WTC11 (cell line): ENCODE data around the gene NEO1. TPM values are rescaled to one million over a fixed set of nuclear protein-coding genes. Genes with fewer than 3 reads are reported as not detected.

Experiments used
- ATAC-seq: fragments of 200-7000 bp; cut with Tn5 transposase; 2 replicates; pipeline ENCODE4 v1.10.0; 2021; ENCODE audit warnings: mild to moderate bottlenecking, moderate library complexity
- CTCF ChIA-PET: fragments of 300-600 bp; sonication (Branson Sonifier 250); formaldehyde crosslinking; loops from one replicate; lab custom pipeline; 2021; ENCODE audit warnings: antibody characterized with exemption; lab: Charles Lee
- POLR2A ChIA-PET: fragments of 350-600 bp; sonication (Branson Sonifier 250); formaldehyde crosslinking; loops from one replicate; lab custom pipeline; 2021; ENCODE audit warnings: antibody characterized with exemption; lab: Charles Lee
- DNase-seq: peaks from one replicate; pipeline ENCODE4 v3.0.0; 2021; ENCODE audit warnings: low spot score
- H3K27ac Mint-ChIP-seq: 2 replicates; pipeline ENCODE4 v1.8.0; 2021; ENCODE audit warnings: mixed read lengths
- H3K27me3 Mint-ChIP-seq: 2 replicates; pipeline ENCODE4 v1.8.0; 2021; ENCODE audit warnings: low read depth, mild to moderate bottlenecking, moderate library complexity, mixed read lengths
- H3K36me3 Mint-ChIP-seq: 2 replicates; pipeline ENCODE4 v1.8.0; 2021; ENCODE audit warnings: mixed read lengths
- H3K4me1 Mint-ChIP-seq: 2 replicates; pipeline ENCODE4 v1.8.0; 2022; ENCODE audit warnings: mixed read lengths
- H3K4me3 Mint-ChIP-seq: 2 replicates; pipeline ENCODE4 v1.8.0; 2021; ENCODE audit warnings: mild to moderate bottlenecking, moderate library complexity, mixed read lengths
- H3K9me3 Mint-ChIP-seq: 2 replicates; pipeline ENCODE4 v1.8.0; 2021; ENCODE audit warnings: mixed read lengths
- ATF2 ChIP-seq: sonication (generic); formaldehyde crosslinking; IDR thresholded peaks from 2 replicates; pipeline ENCODE4 v1.8.1; 2022; ENCODE audit warnings: low read depth, missing genetic modification reagents, borderline replicate concordance
- CREM ChIP-seq: sonication (generic); formaldehyde crosslinking; IDR thresholded peaks from 2 replicates; pipeline ENCODE4 v1.8.1; 2022; ENCODE audit warnings: mild to moderate bottlenecking, missing genetic modification reagents, moderate library complexity
- CTCF ChIP-seq: fragments of 200-600 bp; IDR thresholded peaks from 2 replicates; pipeline ENCODE4 v1.8.0; 2022; ENCODE audit warnings: antibody characterized with exemption
- E2F5 ChIP-seq: sonication (generic); formaldehyde crosslinking; IDR thresholded peaks from 2 replicates; pipeline ENCODE4 v1.8.1; 2022; ENCODE audit warnings: mild to moderate bottlenecking, moderate library complexity, missing genetic modification reagents
- IRF2 ChIP-seq: sonication (generic); formaldehyde crosslinking; IDR thresholded peaks from 2 replicates; pipeline ENCODE4 v1.8.0; 2022; ENCODE audit warnings: low read depth, missing genetic modification reagents, borderline replicate concordance
- JUN ChIP-seq: sonication (generic); formaldehyde crosslinking; IDR thresholded peaks from 2 replicates; pipeline ENCODE4 v1.8.0; 2023; ENCODE audit warnings: mild to moderate bottlenecking, missing genetic modification reagents
- MYBL2 ChIP-seq: sonication (generic); formaldehyde crosslinking; IDR thresholded peaks from 2 replicates; pipeline ENCODE4 v1.8.1; 2023; ENCODE audit warnings: mild to moderate bottlenecking, moderate library complexity, missing genetic modification reagents
- NFYB ChIP-seq: sonication (generic); formaldehyde crosslinking; conservative IDR thresholded peaks from 2 replicates; pipeline ENCODE4 v1.8.0; 2022; ENCODE audit warnings: low read depth, missing genetic modification reagents
- SMAD4 ChIP-seq: sonication (generic); formaldehyde crosslinking; IDR thresholded peaks from 2 replicates; pipeline ENCODE4 v1.8.0; 2022; ENCODE audit warnings: mild to moderate bottlenecking, missing genetic modification reagents
- SOX15 ChIP-seq: fragments of 250-450 bp; sonication (Bioruptor Pico); IDR thresholded peaks from 2 replicates; pipeline ENCODE4 v1.9.0; 2021; ENCODE audit warnings: mild to moderate bottlenecking
- TP53 ChIP-seq: sonication (generic); formaldehyde crosslinking; IDR thresholded peaks from 2 replicates; pipeline ENCODE4 v1.8.1; 2023; ENCODE audit warnings: mild to moderate bottlenecking, missing genetic modification reagents
- ZBTB43 ChIP-seq: sonication (generic); formaldehyde crosslinking; IDR thresholded peaks from 2 replicates; pipeline ENCODE4 v1.8.1; 2023; ENCODE audit warnings: mild to moderate bottlenecking, missing genetic modification reagents
- ZNF121 ChIP-seq: sonication (generic); formaldehyde crosslinking; IDR thresholded peaks from 2 replicates; pipeline ENCODE4 v1.8.0; 2023; ENCODE audit warnings: missing genetic modification reagents
- ZNF232 ChIP-seq: sonication (generic); formaldehyde crosslinking; IDR thresholded peaks from 2 replicates; pipeline ENCODE4 v1.8.0; 2022; ENCODE audit warnings: mild to moderate bottlenecking, missing genetic modification reagents
- ZNF263 ChIP-seq: sonication (generic); formaldehyde crosslinking; IDR thresholded peaks from 2 replicates; pipeline ENCODE4 v1.8.1; 2022; ENCODE audit warnings: low read depth, mild to moderate bottlenecking, moderate library complexity, missing genetic modification reagents
- ZNF532 ChIP-seq: fragments of 250-450 bp; sonication (Bioruptor Pico); IDR thresholded peaks from 2 replicates; pipeline ENCODE4 v1.9.0; 2021; ENCODE audit warnings: mild to moderate bottlenecking, borderline replicate concordance
- total RNA-seq: library from RNA; stranded (reverse); gene quantifications from 3 replicates; pipeline ENCODE4 v1.2.3, GENCODE V29; 2021

Gene NEO1
- total RNA-seq, 1 experiment from 2014 or later = 37.1 TPM

- TF ChIP-seq MYBL2 (CRISPR knock-in tag) = no peak
- TF ChIP-seq ATF2 (CRISPR knock-in tag) = no peak
- TF ChIP-seq ZNF121 (CRISPR knock-in tag) = no peak
- TF ChIP-seq E2F5 (CRISPR knock-in tag) = no peak
Observed at GRCh38 chr15:73047882-73048281, 4.4 kb upstream of the NEO1 start (continued).

GRCh38 chr15:73048624-73049295 is 3.5 kb upstream of the NEO1 start:
- H3K4me1 Mint-ChIP-seq = peaks cover 23% of the 10 kb centered on the region
- POLR2A ChIA-PET = interaction anchor here (0.7 kb wide), 1 partner anchor 137 kb away, joined by 3 read pairs; no protein-coding TSS in a partner anchor
- CTCF ChIA-PET = no interaction called here

More at GRCh38 chr15:73048624-73049295, 3.5 kb upstream of the NEO1 start:
- ATAC-seq (no peak), DNase-seq (no peak)
- H3K27ac Mint-ChIP-seq = no peak overlapping the region
- H3K9me3 Mint-ChIP-seq = no peaks in the 10 kb centered on the region
- TF ChIP-seq IRF2 (CRISPR knock-in tag) = no peak
- TF ChIP-seq TP53 (CRISPR knock-in tag) = no peak
- TF ChIP-seq SOX15 (CRISPR knock-in tag) = no peak
- no peak for TF ChIP-seq ZBTB43 (CRISPR knock-in tag)
- no peak for TF ChIP-seq ZNF121 (CRISPR knock-in tag)
- TF ChIP-seq ZNF263 (CRISPR knock-in tag) = no peak
- no peak for TF ChIP-seq ZNF532 (CRISPR knock-in tag)
- no peak for TF ChIP-seq SMAD4
- TF ChIP-seq CREM (CRISPR knock-in tag) = no peak
- TF ChIP-seq CTCF = no peak
- no peak for TF ChIP-seq NFYB
- TF ChIP-seq ZNF232 = no peak
- no peak for TF ChIP-seq JUN
- H3K36me3 Mint-ChIP-seq = no peaks in the 10 kb centered on the region
- no peak overlapping the region for H3K4me3 Mint-ChIP-seq
- H3K27me3 Mint-ChIP-seq = peaks cover 8% of the 10 kb centered on the region
